ENCODE measurements around the gene TFEB.

Gene TFEB

GRCh38 chr6:41719436-41720261, 15.8 kb downstream of the TFEB start:
- Histone ChIP-seq H3K27ac (no peak overlapping the region), H3K27me3 (ENCODE audit: insufficient read depth, low read depth, severe bottlenecking) (no peaks in the 10 kb centered on the region)

GRCh38 chr6:41718828-41719227, 16.6 kb downstream of the TFEB start:
- no peak overlapping the region for H3K4me3 ChIP-seq (ENCODE audit: low read depth, low read length)
- H3K27me3 ChIP-seq (ENCODE audit: insufficient read depth, low read depth, severe bottlenecking) = no peaks in the 10 kb centered on the region
- H3K9me3 ChIP-seq (ENCODE audit: severe bottlenecking) = no peaks in the 10 kb centered on the region
- H3K36me3 ChIP-seq = no peaks in the 10 kb centered on the region
- no peak overlapping the region for H3K27ac ChIP-seq
- TF ChIP-seq CTCF (IDR thresholded peaks at IDR 0.05; ENCODE audit: low read depth, low read length) = no peak
- DNase-seq = no peak

More at GRCh38 chr6:41719436-41720261, 15.8 kb downstream of the TFEB start:
- Histone ChIP-seq H3K9me3 (ENCODE audit: severe bottlenecking) (no peaks in the 10 kb centered on the region), H3K4me3 (ENCODE audit: low read depth, low read length) (no peak overlapping the region), H3K36me3 (no peaks in the 10 kb centered on the region)
- DNase-seq = no peak
- no peak for TF ChIP-seq CTCF (IDR thresholded peaks at IDR 0.05; ENCODE audit: low read depth, low read length)

GRCh38 chr6:41717392-41717736, 18.0 kb downstream of the TFEB start:
- no peak for TF ChIP-seq CTCF (IDR thresholded peaks at IDR 0.05; ENCODE audit: low read depth, low read length)

GRCh38 chr6:41716516-41717391, 18.7 kb downstream of the TFEB start:
- no peak for TF ChIP-seq CTCF (IDR thresholded peaks at IDR 0.05; ENCODE audit: low read depth, low read length)
- no peaks in the 10 kb centered on the region for H3K36me3 ChIP-seq
- H3K9me3 ChIP-seq (ENCODE audit: severe bottlenecking) = no peaks in the 10 kb centered on the region
- no peak for DNase-seq
- H3K4me3 ChIP-seq (ENCODE audit: low read depth, low read length) = no peak overlapping the region
- H3K27ac ChIP-seq = no peak overlapping the region
- no peaks in the 10 kb centered on the region for H3K27me3 ChIP-seq (ENCODE audit: insufficient read depth, low read depth, severe bottlenecking)

More at GRCh38 chr6:41717392-41717736, 18.0 kb downstream of the TFEB start:
- Histone ChIP-seq H3K9me3 (ENCODE audit: severe bottlenecking) (no peaks in the 10 kb centered on the region), H3K27ac (no peak overlapping the region), H3K4me3 (ENCODE audit: low read depth, low read length) (no peak overlapping the region), H3K27me3 (ENCODE audit: insufficient read depth, low read depth, severe bottlenecking) (no peaks in the 10 kb centered on the region), H3K36me3 (no peaks in the 10 kb centered on the region)
- DNase-seq = no peak

GRCh38 chr6:41715795-41716515, 19.5 kb downstream of the TFEB start:
- no peak overlapping the region for H3K4me3 ChIP-seq (ENCODE audit: low read depth, low read length)
- no peaks in the 10 kb centered on the region for H3K9me3 ChIP-seq (ENCODE audit: severe bottlenecking)
- no peak for DNase-seq
- no peak for TF ChIP-seq CTCF (IDR thresholded peaks at IDR 0.05; ENCODE audit: low read depth, low read length)
- no peak overlapping the region for H3K27ac ChIP-seq
- no peaks in the 10 kb centered on the region for H3K27me3 ChIP-seq (ENCODE audit: insufficient read depth, low read depth, severe bottlenecking)
- no peaks in the 10 kb centered on the region for H3K36me3 ChIP-seq
